Fibroblast of peridontal ligament (primary cell): Measurements from ENCODE around the gene CTNS.

Source experiments
- DNase-seq: peaks from one replicate; pipeline ENCODE4 v3.0.0-alpha.2; 2010; ENCODE audit errors: extremely low read depth

CTNS gene

GRCh38 chr17:3658784-3659449, 22.4 kb downstream of the CTNS start:
- no peak for DNase-seq

GRCh38 chr17:3659541-3660111, 23.1 kb downstream of the CTNS start:
- peak; percentile 55 for DNase-seq

- no peak for DNase-seq
Observed at GRCh38 chr17:3660311-3660891, 23.8 kb downstream of the CTNS start.

- no peak for DNase-seq
Observed at GRCh38 chr17:3663102-3664011, 26.8 kb downstream of the CTNS start.

- no peak for DNase-seq
Observed at GRCh38 chr17:3665834-3666233, 29.3 kb downstream of the CTNS start.

- no peak for DNase-seq
Observed at GRCh38 chr17:3666516-3666915, 30.0 kb downstream of the CTNS start.

GRCh38 chr17:3667366-3668278, 31.1 kb downstream of the CTNS start:
- DNase-seq: peak; percentile 90

- peak; percentile 97 for DNase-seq
Observed at GRCh38 chr17:3668279-3669084, 31.9 kb downstream of the CTNS start, which contains the start of the genes EMC6 and TAX1BP3. Gene EMC6, plus strand, starts transcription at chr17:3668812. Its CDS starts 335 bp downstream, at chr17:3669147. Gene TAX1BP3, minus strand, starts transcription at chr17:3668578. Its CDS starts 52 bp downstream, at chr17:3668526.

- no peak for DNase-seq
Observed at GRCh38 chr17:3669085-3669347, 32.5 kb downstream of the CTNS start.

- no peak for DNase-seq
Observed at GRCh38 chr17:3669548-3669947, 33.0 kb downstream of the CTNS start.

GRCh38 chr17:3672571-3672970, 36.0 kb downstream of the CTNS start:
- DNase-seq: no peak

- DNase-seq: no peak
Observed at GRCh38 chr17:3675886-3676285, 39.3 kb downstream of the CTNS start.

GRCh38 chr17:3678095-3678820, 41.7 kb downstream of the CTNS start:
- DNase-seq: no peak

GRCh38 chr17:3678821-3679530, 42.4 kb downstream of the CTNS start:
- no peak for DNase-seq

- no peak for DNase-seq
Observed at GRCh38 chr17:3679531-3680126, 43.1 kb downstream of the CTNS start.

- DNase-seq: no peak
Observed at GRCh38 chr17:3681057-3681456, 44.5 kb downstream of the CTNS start.

- DNase-seq: no peak
Observed at GRCh38 chr17:3681565-3681964, 45.0 kb downstream of the CTNS start.

GRCh38 chr17:3682033-3682432, 45.5 kb downstream of the CTNS start:
- DNase-seq: no peak

- no peak for DNase-seq
Observed at GRCh38 chr17:3683054-3683511, 46.5 kb downstream of the CTNS start.
